ENCODE results near the gene SLC16A14. TPM values are rescaled to one million over a fixed set of nuclear protein-coding genes. Genes with fewer than 3 reads are reported as not detected.

The SLC16A14 gene
- total and polyA plus RNA-seq, 10 of the 15 experiments (the other 5 are each of a cell fraction or from before 2014, with no cell fraction given), result 0.87 to 6.4 (median 4.1) TPM; not detected in 1

- TF ChIP-seq BCL3 (IDR thresholded peaks at IDR 0.05; ENCODE audit: borderline replicate concordance, insufficient read depth, low read depth, low read length, poor library complexity, severe bottlenecking) (no peak), RELA (IDR thresholded peaks at IDR 0.05; ENCODE audit: borderline replicate concordance, partially characterized antibody) (no peak), CHD1 (IDR thresholded peaks at IDR 0.05; ENCODE audit: low read depth, low read length) (no peak), BHLHE40 (IDR thresholded peaks at IDR 0.05; ENCODE audit: borderline replicate concordance in 1 of 2, low read depth in 2 of 2, low read length in 1 of 2) (no peak), SMAD1 (IDR thresholded peaks at IDR 0.05; ENCODE audit: low read depth, partially characterized antibody) (no peak), YBX1 (IDR thresholded peaks at IDR 0.05) (no peak)
These were observed 75.5 kb downstream of the SLC16A14 start (continued) for GRCh38 chr2:229993236-229993635.

Small RNA genes lying within 50 kb of the gene (small RNA-seq; reads per million reads assigned to genes)
- not detected for gene RNY4P19

Other genes with a start within 250 kb of the SLC16A14 start
- 108 and 122 TPM in 2 replicates for gene TRIP12, start 146.9 kb downstream of the SLC16A14 start, total RNA-seq (2014; rRNA removed)
- 197 and 200 TPM in 2 replicates for gene TRIP12, start 146.9 kb downstream of the SLC16A14 start, total RNA-seq (2014; rRNA removed; fragmentation: Illumina TruSeq; extraction: Trizol)
- gene TRIP12, start 146.9 kb downstream of the SLC16A14 start, total RNA-seq (2021), result 196 and 207 TPM in 2 replicates
- gene TRIP12, start 146.9 kb downstream of the SLC16A14 start, polyA plus RNA-seq (2011; rRNA removed), result 122 and 164 TPM in 2 replicates
- gene TRIP12, start 146.9 kb downstream of the SLC16A14 start, polyA plus RNA-seq (2014; fragmentation: Illumina TruSeq; extraction: Trizol), result 144 and 154 TPM in 2 replicates
- 10 to 100 TPM; 23.1 to 23.9 TPM for gene TRIP12, start 146.9 kb downstream of the SLC16A14 start, polyA plus RNA-seq (2014; fragmentation: Nextera tagmentation; extraction: Ambion mirVana)
- gene TRIP12, start 146.9 kb downstream of the SLC16A14 start, polyA plus RNA-seq (2014; rRNA removed), result 75.0 and 76.8 TPM in 2 replicates
- 10 to 100 TPM; 85.5 to 86.0 TPM for gene TRIP12, start 146.9 kb downstream of the SLC16A14 start, polyA plus RNA-seq (2016; fragmentation: Nextera tagmentation; extraction: Ambion mirVana)
- gene FBXO36, start 146.4 kb downstream of the SLC16A14 start, total RNA-seq (2014; rRNA removed), result 1.4 and 2.1 TPM in 2 replicates
- 1.7 and 1.9 TPM in 2 replicates for gene FBXO36, start 146.4 kb downstream of the SLC16A14 start, total RNA-seq (2014; rRNA removed; fragmentation: Illumina TruSeq; extraction: Trizol)
- gene FBXO36, start 146.4 kb downstream of the SLC16A14 start, total RNA-seq (2021), result 0.82 and 1.0 TPM in 2 replicates
- gene FBXO36, start 146.4 kb downstream of the SLC16A14 start, polyA plus RNA-seq (2011; rRNA removed), result 0.79 and 0.94 TPM in 2 replicates
- gene FBXO36, start 146.4 kb downstream of the SLC16A14 start, polyA plus RNA-seq (2014; fragmentation: Illumina TruSeq; extraction: Trizol), result 1.1 and 1.7 TPM in 2 replicates
- gene FBXO36, start 146.4 kb downstream of the SLC16A14 start, polyA plus RNA-seq (2014; fragmentation: Nextera tagmentation; extraction: Ambion mirVana), result 1 to 10 TPM; 1.7 to 2.7 TPM
- 0.95 and 1.1 TPM in 2 replicates for gene FBXO36, start 146.4 kb downstream of the SLC16A14 start, polyA plus RNA-seq (2014; rRNA removed)
- 1 to 10 TPM; 1.3 to 1.4 TPM for gene FBXO36, start 146.4 kb downstream of the SLC16A14 start, polyA plus RNA-seq (2016; fragmentation: Nextera tagmentation; extraction: Ambion mirVana)
- 81.2 and 98.7 TPM in 2 replicates for gene SP110, start 151.1 kb upstream of the SLC16A14 start, total RNA-seq (2014; rRNA removed)
- gene SP110, start 151.1 kb upstream of the SLC16A14 start, total RNA-seq (2014; rRNA removed; fragmentation: Illumina TruSeq; extraction: Trizol), result 125 and 130 TPM in 2 replicates
- 82.3 and 82.5 TPM in 2 replicates for gene SP110, start 151.1 kb upstream of the SLC16A14 start, total RNA-seq (2021)
- gene SP110, start 151.1 kb upstream of the SLC16A14 start, polyA plus RNA-seq (2011; rRNA removed), result 86.5 and 107 TPM in 2 replicates
- 149 and 176 TPM in 2 replicates for gene SP110, start 151.1 kb upstream of the SLC16A14 start, polyA plus RNA-seq (2014; fragmentation: Illumina TruSeq; extraction: Trizol)
- gene SP110, start 151.1 kb upstream of the SLC16A14 start, polyA plus RNA-seq (2014; fragmentation: Nextera tagmentation; extraction: Ambion mirVana), result 100 to 1,000 TPM in 1 of 2 experiments, 10 to 100 TPM in 1; 97.3 to 103 TPM
- gene SP110, start 151.1 kb upstream of the SLC16A14 start, polyA plus RNA-seq (2014; rRNA removed), result 68.6 and 86.5 TPM in 2 replicates
- 100 to 1,000 TPM; 109 to 113 TPM for gene SP110, start 151.1 kb upstream of the SLC16A14 start, polyA plus RNA-seq (2016; fragmentation: Nextera tagmentation; extraction: Ambion mirVana)
- gene SP140, start 156.8 kb upstream of the SLC16A14 start, total RNA-seq (2014; rRNA removed), result 87.0 and 101 TPM in 2 replicates
- 141 and 154 TPM in 2 replicates for gene SP140, start 156.8 kb upstream of the SLC16A14 start, total RNA-seq (2014; rRNA removed; fragmentation: Illumina TruSeq; extraction: Trizol)
- 106 and 113 TPM in 2 replicates for gene SP140, start 156.8 kb upstream of the SLC16A14 start, total RNA-seq (2021)
- gene SP140, start 156.8 kb upstream of the SLC16A14 start, polyA plus RNA-seq (2011; rRNA removed), result 159 and 164 TPM in 2 replicates
- 120 and 143 TPM in 2 replicates for gene SP140, start 156.8 kb upstream of the SLC16A14 start, polyA plus RNA-seq (2014; fragmentation: Illumina TruSeq; extraction: Trizol)
- gene SP140, start 156.8 kb upstream of the SLC16A14 start, polyA plus RNA-seq (2014; fragmentation: Nextera tagmentation; extraction: Ambion mirVana), result 10 to 100 TPM; 61.7 to 93.9 TPM
- gene SP140, start 156.8 kb upstream of the SLC16A14 start, polyA plus RNA-seq (2014; rRNA removed), result 76.1 and 87.2 TPM in 2 replicates
- 10 to 100 TPM; 85.4 to 87.5 TPM for gene SP140, start 156.8 kb upstream of the SLC16A14 start, polyA plus RNA-seq (2016; fragmentation: Nextera tagmentation; extraction: Ambion mirVana)

All from GM12878 (cell line).